Measurements from ENCODE around the gene SPATA1. TPM values are rescaled to one million over a fixed set of nuclear protein-coding genes. Genes with fewer than 3 reads are reported as not detected.

SPATA1 gene
- total and polyA plus RNA-seq, 2 of the 13 experiments (the other 11 are each of a cell fraction or from before 2014, with no cell fraction given) = 0.70 to 1.4 TPM

DNA sequence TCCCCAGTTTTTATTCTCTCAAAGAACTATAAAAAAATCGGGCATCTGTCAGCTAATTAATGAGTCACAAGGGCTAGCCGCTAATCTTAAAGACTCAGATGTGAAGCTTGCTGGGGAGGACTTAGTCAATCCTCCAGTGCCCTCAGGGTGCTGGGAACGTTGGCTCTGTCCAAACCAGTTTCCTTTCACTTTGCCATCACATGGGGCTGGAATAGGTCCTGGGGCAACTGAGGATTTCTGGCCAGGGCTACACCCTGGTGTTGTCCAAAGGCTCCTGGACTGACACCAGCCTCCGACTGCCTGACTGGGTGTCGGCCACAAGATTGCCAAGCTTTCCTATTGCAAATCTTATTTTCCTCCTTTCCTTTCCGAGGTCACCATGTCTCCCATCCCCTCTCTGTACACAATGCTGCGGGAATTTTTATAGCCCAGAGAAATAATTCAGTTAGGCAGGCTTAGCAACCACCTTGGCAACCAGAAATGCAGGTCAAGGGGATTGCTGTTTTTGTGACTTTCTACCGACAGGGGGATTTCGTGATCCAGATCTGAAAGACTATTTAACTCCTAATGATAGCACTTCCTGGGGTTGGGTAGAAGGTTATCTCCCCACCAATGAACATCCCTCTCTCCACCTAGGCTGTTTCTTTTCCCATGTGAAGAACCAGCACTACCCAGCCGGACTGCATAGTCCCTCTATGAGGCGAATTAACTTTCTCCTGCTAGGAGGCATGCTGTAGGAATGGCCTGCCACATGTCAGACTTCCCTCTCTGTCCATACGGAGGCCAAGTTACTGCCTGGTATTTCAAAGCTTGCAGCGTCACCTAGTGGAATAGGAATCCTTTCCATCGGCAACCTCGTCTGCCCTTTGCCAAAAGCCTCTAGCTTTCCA lies 98.0 kb downstream of the SPATA1 start (continued):
- TF ChIP-seq, protein P1, sequence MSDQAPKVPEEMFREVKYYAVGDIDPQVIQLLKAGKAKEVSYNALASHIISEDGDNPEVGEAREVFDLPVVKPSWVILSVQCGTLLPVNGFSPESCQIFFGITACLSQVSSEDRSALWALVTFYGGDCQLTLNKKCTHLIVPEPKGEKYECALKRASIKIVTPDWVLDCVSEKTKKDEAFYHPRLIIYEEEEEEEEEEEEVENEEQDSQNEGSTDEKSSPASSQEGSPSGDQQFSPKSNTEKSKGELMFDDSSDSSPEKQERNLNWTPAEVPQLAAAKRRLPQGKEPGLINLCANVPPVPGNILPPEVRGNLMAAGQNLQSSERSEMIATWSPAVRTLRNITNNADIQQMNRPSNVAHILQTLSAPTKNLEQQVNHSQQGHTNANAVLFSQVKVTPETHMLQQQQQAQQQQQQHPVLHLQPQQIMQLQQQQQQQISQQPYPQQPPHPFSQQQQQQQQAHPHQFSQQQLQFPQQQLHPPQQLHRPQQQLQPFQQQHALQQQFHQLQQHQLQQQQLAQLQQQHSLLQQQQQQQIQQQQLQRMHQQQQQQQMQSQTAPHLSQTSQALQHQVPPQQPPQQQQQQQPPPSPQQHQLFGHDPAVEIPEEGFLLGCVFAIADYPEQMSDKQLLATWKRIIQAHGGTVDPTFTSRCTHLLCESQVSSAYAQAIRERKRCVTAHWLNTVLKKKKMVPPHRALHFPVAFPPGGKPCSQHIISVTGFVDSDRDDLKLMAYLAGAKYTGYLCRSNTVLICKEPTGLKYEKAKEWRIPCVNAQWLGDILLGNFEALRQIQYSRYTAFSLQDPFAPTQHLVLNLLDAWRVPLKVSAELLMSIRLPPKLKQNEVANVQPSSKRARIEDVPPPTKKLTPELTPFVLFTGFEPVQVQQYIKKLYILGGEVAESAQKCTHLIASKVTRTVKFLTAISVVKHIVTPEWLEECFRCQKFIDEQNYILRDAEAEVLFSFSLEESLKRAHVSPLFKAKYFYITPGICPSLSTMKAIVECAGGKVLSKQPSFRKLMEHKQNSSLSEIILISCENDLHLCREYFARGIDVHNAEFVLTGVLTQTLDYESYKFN (CRISPR knock-in tag; conservative IDR thresholded peaks at IDR 0.05) = no peak
- TF ChIP-seq ZNF605 (CRISPR knock-in tag; IDR thresholded peaks at IDR 0.05) (no peak), NR2F1 (CRISPR knock-in tag; IDR thresholded peaks at IDR 0.05) (no peak), ZKSCAN8 (CRISPR knock-in tag; IDR thresholded peaks at IDR 0.05; ENCODE audit: borderline replicate concordance) (no peak), MBD4 (IDR thresholded peaks at IDR 0.05; ENCODE audit: borderline replicate concordance, low read length) (no peak), ZFYVE20 (CRISPR knock-in tag; IDR thresholded peaks at IDR 0.05; ENCODE audit: borderline replicate concordance, low read depth) (no peak), ZNF572 (CRISPR knock-in tag; IDR thresholded peaks at IDR 0.05) (no peak), SP2 (CRISPR knock-in tag; IDR thresholded peaks at IDR 0.05) (no peak), ADNP (CRISPR knock-in tag; IDR thresholded peaks at IDR 0.05) (no peak), ZNF883 (CRISPR knock-in tag; IDR thresholded peaks at IDR 0.05; ENCODE audit: not compliant biosample characterization) (no peak), ZNF547 (CRISPR knock-in tag; IDR thresholded peaks at IDR 0.05) (no peak)
- TF ChIP-seq, protein P2, sequence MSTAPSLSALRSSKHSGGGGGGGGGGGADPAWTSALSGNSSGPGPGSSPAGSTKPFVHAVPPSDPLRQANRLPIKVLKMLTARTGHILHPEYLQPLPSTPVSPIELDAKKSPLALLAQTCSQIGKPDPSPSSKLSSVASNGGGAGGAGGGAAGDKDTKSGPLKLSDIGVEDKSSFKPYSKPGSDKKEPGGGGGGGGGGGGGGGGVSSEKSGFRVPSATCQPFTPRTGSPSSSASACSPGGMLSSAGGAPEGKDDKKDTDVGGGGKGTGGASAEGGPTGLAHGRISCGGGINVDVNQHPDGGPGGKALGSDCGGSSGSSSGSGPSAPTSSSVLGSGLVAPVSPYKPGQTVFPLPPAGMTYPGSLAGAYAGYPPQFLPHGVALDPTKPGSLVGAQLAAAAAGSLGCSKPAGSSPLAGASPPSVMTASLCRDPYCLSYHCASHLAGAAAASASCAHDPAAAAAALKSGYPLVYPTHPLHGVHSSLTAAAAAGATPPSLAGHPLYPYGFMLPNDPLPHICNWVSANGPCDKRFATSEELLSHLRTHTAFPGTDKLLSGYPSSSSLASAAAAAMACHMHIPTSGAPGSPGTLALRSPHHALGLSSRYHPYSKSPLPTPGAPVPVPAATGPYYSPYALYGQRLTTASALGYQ (CRISPR knock-in tag; IDR thresholded peaks at IDR 0.05) = no peak
- TF ChIP-seq, protein P3, sequence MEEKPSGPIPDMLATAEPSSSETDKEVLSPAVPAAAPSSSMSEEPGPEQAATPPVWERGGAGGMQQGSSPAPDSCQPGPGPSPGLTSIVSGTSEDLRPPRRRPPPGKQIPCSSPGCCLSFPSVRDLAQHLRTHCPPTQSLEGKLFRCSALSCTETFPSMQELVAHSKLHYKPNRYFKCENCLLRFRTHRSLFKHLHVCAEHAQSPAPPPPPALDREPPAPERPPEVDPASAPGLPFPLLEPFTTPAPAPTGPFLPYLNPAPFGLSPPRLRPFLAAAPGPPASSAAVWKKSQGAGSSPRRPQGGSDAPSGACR (CRISPR knock-in tag; IDR thresholded peaks at IDR 0.05) = no peak
- TF ChIP-seq, protein P4, sequence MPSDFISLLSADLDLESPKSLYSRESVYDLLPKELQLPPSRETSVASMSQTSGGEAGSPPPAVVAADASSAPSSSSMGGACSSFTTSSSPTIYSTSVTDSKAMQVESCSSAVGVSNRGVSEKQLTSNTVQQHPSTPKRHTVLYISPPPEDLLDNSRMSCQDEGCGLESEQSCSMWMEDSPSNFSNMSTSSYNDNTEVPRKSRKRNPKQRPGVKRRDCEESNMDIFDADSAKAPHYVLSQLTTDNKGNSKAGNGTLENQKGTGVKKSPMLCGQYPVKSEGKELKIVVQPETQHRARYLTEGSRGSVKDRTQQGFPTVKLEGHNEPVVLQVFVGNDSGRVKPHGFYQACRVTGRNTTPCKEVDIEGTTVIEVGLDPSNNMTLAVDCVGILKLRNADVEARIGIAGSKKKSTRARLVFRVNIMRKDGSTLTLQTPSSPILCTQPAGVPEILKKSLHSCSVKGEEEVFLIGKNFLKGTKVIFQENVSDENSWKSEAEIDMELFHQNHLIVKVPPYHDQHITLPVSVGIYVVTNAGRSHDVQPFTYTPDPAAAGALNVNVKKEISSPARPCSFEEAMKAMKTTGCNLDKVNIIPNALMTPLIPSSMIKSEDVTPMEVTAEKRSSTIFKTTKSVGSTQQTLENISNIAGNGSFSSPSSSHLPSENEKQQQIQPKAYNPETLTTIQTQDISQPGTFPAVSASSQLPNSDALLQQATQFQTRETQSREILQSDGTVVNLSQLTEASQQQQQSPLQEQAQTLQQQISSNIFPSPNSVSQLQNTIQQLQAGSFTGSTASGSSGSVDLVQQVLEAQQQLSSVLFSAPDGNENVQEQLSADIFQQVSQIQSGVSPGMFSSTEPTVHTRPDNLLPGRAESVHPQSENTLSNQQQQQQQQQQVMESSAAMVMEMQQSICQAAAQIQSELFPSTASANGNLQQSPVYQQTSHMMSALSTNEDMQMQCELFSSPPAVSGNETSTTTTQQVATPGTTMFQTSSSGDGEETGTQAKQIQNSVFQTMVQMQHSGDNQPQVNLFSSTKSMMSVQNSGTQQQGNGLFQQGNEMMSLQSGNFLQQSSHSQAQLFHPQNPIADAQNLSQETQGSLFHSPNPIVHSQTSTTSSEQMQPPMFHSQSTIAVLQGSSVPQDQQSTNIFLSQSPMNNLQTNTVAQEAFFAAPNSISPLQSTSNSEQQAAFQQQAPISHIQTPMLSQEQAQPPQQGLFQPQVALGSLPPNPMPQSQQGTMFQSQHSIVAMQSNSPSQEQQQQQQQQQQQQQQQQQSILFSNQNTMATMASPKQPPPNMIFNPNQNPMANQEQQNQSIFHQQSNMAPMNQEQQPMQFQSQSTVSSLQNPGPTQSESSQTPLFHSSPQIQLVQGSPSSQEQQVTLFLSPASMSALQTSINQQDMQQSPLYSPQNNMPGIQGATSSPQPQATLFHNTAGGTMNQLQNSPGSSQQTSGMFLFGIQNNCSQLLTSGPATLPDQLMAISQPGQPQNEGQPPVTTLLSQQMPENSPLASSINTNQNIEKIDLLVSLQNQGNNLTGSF (CRISPR knock-in tag; IDR thresholded peaks at IDR 0.05) = no peak
- TF ChIP-seq, protein P5, sequence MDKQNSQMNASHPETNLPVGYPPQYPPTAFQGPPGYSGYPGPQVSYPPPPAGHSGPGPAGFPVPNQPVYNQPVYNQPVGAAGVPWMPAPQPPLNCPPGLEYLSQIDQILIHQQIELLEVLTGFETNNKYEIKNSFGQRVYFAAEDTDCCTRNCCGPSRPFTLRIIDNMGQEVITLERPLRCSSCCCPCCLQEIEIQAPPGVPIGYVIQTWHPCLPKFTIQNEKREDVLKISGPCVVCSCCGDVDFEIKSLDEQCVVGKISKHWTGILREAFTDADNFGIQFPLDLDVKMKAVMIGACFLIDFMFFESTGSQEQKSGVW (CRISPR knock-in tag; IDR thresholded peaks at IDR 0.05; ENCODE audit: borderline replicate concordance) = no peak
